Left lung (tissue), 10 donors: ENCODE measurements around the gene KLF11. TPM values are rescaled to one million over a fixed set of nuclear protein-coding genes. Genes with fewer than 3 reads are reported as not detected.
"Not testable (repeated sequence)": the region's sequence is repeated elsewhere in the genome, so short reads cannot be mapped to it uniquely, and the experiment has no call there.

Source experiments
- ATAC-seq: fragments of 200-7000 bp; cut with Tn5 transposase; one replicate; pipeline ENCODE4 v1.9.1; 2020; ENCODE audit warnings: moderate library complexity
- DNase-seq, 4 donors: peaks; one replicate each; pipeline ENCODE4 v3.0.0-alpha.2; 2013 to 2020
- H3K27ac ChIP-seq, 2 donors: fragments of 200-600 bp; sonication (generic) in 1 of 2; one replicate each; pipeline versions ENCODE4 v1.5.0 to v1.8.0; 2020 to 2021
- H3K27me3 ChIP-seq, 2 donors: fragments of 200-600 bp; sonication (generic) in 1 of 2; one replicate each; pipeline versions ENCODE4 v1.5.0 to v1.8.0; 2020 to 2021
- H3K36me3 ChIP-seq, 2 donors: fragments of 200-600 bp; sonication (generic) in 1 of 2; one replicate each; pipeline versions ENCODE4 v1.5.0 to v1.8.0; 2020 to 2021
- H3K4me1 ChIP-seq, 2 donors: fragments of 200-600 bp; one replicate each; pipeline ENCODE4 v1.8.0; 2021
- H3K4me3 ChIP-seq, 2 donors: fragments of 200-600 bp; sonication (generic) in 1 of 2; one replicate each; pipeline versions ENCODE4 v1.5.0 to v1.8.0; 2020 to 2021; ENCODE audit warnings: mild to moderate bottlenecking in 1 of 2
- H3K9me3 ChIP-seq, 2 donors: fragments of 200-600 bp; sonication (generic) in 1 of 2; one replicate each; pipeline versions ENCODE4 v1.5.0 to v1.8.0; 2020 to 2021
- CTCF ChIP-seq, 2 donors: fragments of 200-600 bp; sonication (generic) in 1 of 2; IDR thresholded peaks; one replicate each; pipeline versions ENCODE4 v1.5.0 to v1.8.0; 2021; ENCODE audit warnings: antibody characterized with exemption in 2 of 2
- intact Hi-C, 2 donors: fragments of 100-400 bp; cut with DNase I; formaldehyde crosslinking; loops; one replicate each; pipeline versions ENCODE4 v1.11.2 to v1.14.2; 2022
- polyA plus RNA-seq, 6 donors: library from polyadenylated mRNA; unstranded; fragments of 120-200 nt; gene quantifications; one replicate each; pipeline ENCODE4 v1.2.1, GENCODE V29; 2013; ENCODE audit not compliant: insufficient read length in 6 of 6
- total RNA-seq, 2 donors: library from RNA; stranded (reverse); fragmentation: NEBNext Ultra II Directional; extraction: Animal tissue kit (Norgen Biotek cat#: 25700); gene quantifications; one replicate each; pipeline ENCODE4 v1.2.1, GENCODE V29; 2021
- donor health status: DM: no; HTN: yes; CAD: no.
- donor health status: DM: no; HTN: no; CAD: no.

KLF11 gene
- total and polyA plus RNA-seq, 8 donors: 15.7 to 23.0 (median 20.0) TPM

- H3K36me3 ChIP-seq: no peaks in the 10 kb centered on the region
- no peak overlapping the region for H3K4me3 ChIP-seq
- DNase-seq (peak in 1 of 4 donors; percentile 36), ATAC-seq (no peak)
- H3K27ac ChIP-seq: no peak overlapping the region
- no peaks in the 10 kb centered on the region for H3K9me3 ChIP-seq
- peaks cover 7 to 8% of the 10 kb centered on the region in 2 donors for H3K4me1 ChIP-seq
- no peak for TF ChIP-seq CTCF (IDR thresholded peaks at IDR 0.05)
- intact Hi-C loops: no loop called here
- H3K27me3 ChIP-seq: no peaks in the 10 kb centered on the region
Observed at GRCh38 chr2:10012963-10013461, 30.3 kb upstream of the KLF11 start.

GRCh38 chr2:10013651-10014417 lies 29.5 kb upstream of the KLF11 start:
- H3K4me3 ChIP-seq, intact Hi-C loops, H3K36me3 ChIP-seq, H3K9me3 ChIP-seq, ATAC-seq, H3K27me3 ChIP-seq, H3K27ac ChIP-seq: not testable (repeated sequence)
- DNase-seq: peak in 1 of 4 donors; percentile 23
- H3K4me1 ChIP-seq: peaks cover 7 to 14% of the 10 kb centered on the region in 2 donors

GRCh38 chr2:10014418-10015190 lies 28.7 kb upstream of the KLF11 start:
- no peak overlapping the region for H3K27ac ChIP-seq
- no peak for ATAC-seq

GRCh38 chr2:10015376-10015989 lies 27.9 kb upstream of the KLF11 start:
- H3K27ac ChIP-seq, DNase-seq, H3K4me3 ChIP-seq, H3K9me3 ChIP-seq, intact Hi-C loops, H3K27me3 ChIP-seq, H3K36me3 ChIP-seq, ATAC-seq: not testable (repeated sequence)
- H3K4me1 ChIP-seq: peaks cover 0 to 18% of the 10 kb centered on the region in 2 donors

More at GRCh38 chr2:10014418-10015190, 28.7 kb upstream of the KLF11 start:
- Histone ChIP-seq H3K27me3 (no peaks in the 10 kb centered on the region), H3K36me3 (no peaks in the 10 kb centered on the region), H3K9me3 (no peaks in the 10 kb centered on the region), H3K4me3 (no peak overlapping the region), H3K4me1 (peaks cover 3 to 21% of the 10 kb centered on the region in 2 donors)
- intact Hi-C loops: no loop called here
- no peak for TF ChIP-seq CTCF (IDR thresholded peaks at IDR 0.05)
- DNase-seq: no peak

- TF ChIP-seq CTCF (IDR thresholded peaks at IDR 0.05): no peak
- H3K4me1 ChIP-seq: peaks cover 0 to 18% of the 10 kb centered on the region in 2 donors
- no peak for DNase-seq
- intact Hi-C loops: no loop called here
- H3K4me3 ChIP-seq: no peak overlapping the region
- no peak overlapping the region for H3K27ac ChIP-seq
- no peak for ATAC-seq
- no peaks in the 10 kb centered on the region for H3K9me3 ChIP-seq
- H3K36me3 ChIP-seq: no peaks in the 10 kb centered on the region
- no peaks in the 10 kb centered on the region for H3K27me3 ChIP-seq
Observed at GRCh38 chr2:10016001-10016801, 27.1 kb upstream of the KLF11 start.
